Peyer's patch (tissue), 4 donors: ENCODE data around the gene PLCXD3. TPM values are rescaled to one million over a fixed set of nuclear protein-coding genes. Genes with fewer than 3 reads are reported as not detected.
"Not testable (repeated sequence)": the region's sequence is repeated elsewhere in the genome, so short reads cannot be mapped to it uniquely, and the experiment has no call there.

Experiments
- DNase-seq, 3 donors: peaks; one replicate each; pipeline ENCODE4 v3.0.0-alpha.2; 2017 to 2019
- H3K27ac ChIP-seq, 4 donors: fragments of 200-600 bp; sonication (generic); one replicate each; pipeline ENCODE4 v1.5.1; 2016 to 2019
- H3K27me3 ChIP-seq, 2 donors: fragments of 200-600 bp; sonication (generic); one replicate each; pipeline ENCODE4 v1.5.1; 2019
- H3K36me3 ChIP-seq, 3 donors: fragments of 200-600 bp; sonication (generic); one replicate each; pipeline ENCODE4 v1.5.1; 2016 to 2019
- H3K4me1 ChIP-seq, 4 donors: fragments of 200-600 bp; sonication (generic); one replicate each; pipeline ENCODE4 v1.5.1; 2016 to 2019
- H3K4me3 ChIP-seq, 4 donors: fragments of 200-600 bp; sonication (generic); 1 replicate in 3 of 4; 2 replicates in 1 of 4; pipeline ENCODE4 v1.5.1; 2016 to 2019; ENCODE audit warnings: mild to moderate bottlenecking in 1 of 4
- H3K9me3 ChIP-seq, 4 donors: fragments of 200-600 bp; sonication (generic); one replicate each; pipeline ENCODE4 v1.5.1; 2016 to 2019; ENCODE audit warnings: mild to moderate bottlenecking in 1 of 4
- POLR2A ChIP-seq, 2 donors: fragments of 450-650 bp; IDR thresholded peaks; one replicate each; pipeline ENCODE4 v1.5.1; 2017; ENCODE audit warnings: antibody characterized with exemption in 2 of 2, mild to moderate bottlenecking in 2 of 2, moderate library complexity in 2 of 2
- total RNA-seq, 4 donors: library from RNA; depleted of rRNA; stranded (reverse); fragments of >200 nt; gene quantifications; one replicate each; pipeline ENCODE4 v1.1.0, GENCODE V29; 2016
- TF ChIP-seq, protein P1 (sequence below), 6 experiments: fragments of 450-650 bp in 4 of 6; fragments of 200-600 bp in 2 of 6; sonication (generic) in 1 of 6; IDR thresholded peaks; one replicate each; pipeline ENCODE4 v1.5.1; 2017 to 2019; ENCODE audit warnings: antibody characterized with exemption in 6 of 6, mild to moderate bottlenecking in 3 of 6, moderate library complexity in 1 of 6

Gene PLCXD3
- total RNA-seq, 4 donors from 2014 or later, result 0.83 to 2.8 (median 1.6) TPM

DNA sequence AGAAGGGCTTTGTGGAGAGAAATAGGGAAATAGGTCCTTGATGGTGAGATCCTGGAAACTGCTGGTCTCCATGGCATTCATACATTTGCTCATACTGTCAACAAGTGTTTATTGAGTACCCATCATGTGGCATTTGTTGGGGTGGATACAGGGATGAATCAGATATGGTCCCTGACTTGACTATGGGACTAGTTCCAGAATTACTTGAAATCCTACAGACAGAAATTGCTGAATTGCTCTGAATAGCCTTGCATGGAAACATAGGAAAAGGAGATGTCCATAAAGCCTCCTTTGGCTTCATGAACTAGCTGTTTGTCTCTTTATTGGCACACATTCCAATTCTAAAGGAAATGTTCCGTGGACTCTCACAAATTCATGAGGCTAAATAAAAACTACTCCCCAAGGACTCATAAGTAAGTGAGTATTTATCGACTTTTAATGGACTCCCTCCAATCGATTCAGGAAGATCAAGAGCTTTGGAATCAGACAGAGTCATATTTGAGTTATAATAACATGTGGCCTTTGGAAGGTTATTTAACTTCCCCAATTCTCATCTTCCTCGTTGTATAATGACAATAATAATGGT is 174.7 kb downstream of the PLCXD3 start:
- no peak for TF ChIP-seq POLR2A (IDR thresholded peaks at IDR 0.05)
- TF ChIP-seq, protein P1, sequence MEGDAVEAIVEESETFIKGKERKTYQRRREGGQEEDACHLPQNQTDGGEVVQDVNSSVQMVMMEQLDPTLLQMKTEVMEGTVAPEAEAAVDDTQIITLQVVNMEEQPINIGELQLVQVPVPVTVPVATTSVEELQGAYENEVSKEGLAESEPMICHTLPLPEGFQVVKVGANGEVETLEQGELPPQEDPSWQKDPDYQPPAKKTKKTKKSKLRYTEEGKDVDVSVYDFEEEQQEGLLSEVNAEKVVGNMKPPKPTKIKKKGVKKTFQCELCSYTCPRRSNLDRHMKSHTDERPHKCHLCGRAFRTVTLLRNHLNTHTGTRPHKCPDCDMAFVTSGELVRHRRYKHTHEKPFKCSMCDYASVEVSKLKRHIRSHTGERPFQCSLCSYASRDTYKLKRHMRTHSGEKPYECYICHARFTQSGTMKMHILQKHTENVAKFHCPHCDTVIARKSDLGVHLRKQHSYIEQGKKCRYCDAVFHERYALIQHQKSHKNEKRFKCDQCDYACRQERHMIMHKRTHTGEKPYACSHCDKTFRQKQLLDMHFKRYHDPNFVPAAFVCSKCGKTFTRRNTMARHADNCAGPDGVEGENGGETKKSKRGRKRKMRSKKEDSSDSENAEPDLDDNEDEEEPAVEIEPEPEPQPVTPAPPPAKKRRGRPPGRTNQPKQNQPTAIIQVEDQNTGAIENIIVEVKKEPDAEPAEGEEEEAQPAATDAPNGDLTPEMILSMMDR (IDR thresholded peaks at IDR 0.05), result no peak
- no peak for DNase-seq
- Histone ChIP-seq H3K9me3 (no peaks in the 10 kb centered on the region), H3K27me3 (no peaks in the 10 kb centered on the region), H3K4me3 (no peak overlapping the region), H3K36me3 (no peaks in the 10 kb centered on the region), H3K27ac (no peak overlapping the region), H3K4me1 (no peaks in the 10 kb centered on the region)

DNA sequence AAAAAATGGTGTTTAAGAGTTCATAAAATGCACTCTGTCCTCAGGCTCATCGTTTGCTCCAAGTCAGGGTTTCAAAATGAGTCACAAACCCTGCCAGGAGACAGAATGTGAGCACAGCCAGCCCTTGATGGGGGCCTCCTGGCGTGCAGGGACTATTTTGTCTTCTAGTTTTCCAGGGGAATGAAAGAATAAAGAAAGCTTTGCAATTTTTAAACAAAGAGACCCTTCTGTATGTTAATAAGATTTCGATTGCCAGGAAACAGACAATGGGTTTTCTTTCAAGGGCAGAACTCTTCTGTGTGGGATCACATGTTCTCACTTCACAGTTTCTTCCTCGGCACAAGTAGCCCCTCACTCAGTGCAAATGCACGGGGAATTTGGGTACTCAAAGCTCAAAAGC is 175.6 kb downstream of the PLCXD3 start:
- H3K9me3 ChIP-seq, result no peaks in the 10 kb centered on the region
- H3K27me3 ChIP-seq, result no peaks in the 10 kb centered on the region
- TF ChIP-seq, protein P1 (IDR thresholded peaks at IDR 0.05), result no peak
- TF ChIP-seq POLR2A (IDR thresholded peaks at IDR 0.05), result no peak
- H3K27ac ChIP-seq, result no peak overlapping the region
- no peaks in the 10 kb centered on the region for H3K36me3 ChIP-seq
- no peak for DNase-seq
- no peaks in the 10 kb centered on the region for H3K4me1 ChIP-seq
- H3K4me3 ChIP-seq, result no peak overlapping the region

DNA sequence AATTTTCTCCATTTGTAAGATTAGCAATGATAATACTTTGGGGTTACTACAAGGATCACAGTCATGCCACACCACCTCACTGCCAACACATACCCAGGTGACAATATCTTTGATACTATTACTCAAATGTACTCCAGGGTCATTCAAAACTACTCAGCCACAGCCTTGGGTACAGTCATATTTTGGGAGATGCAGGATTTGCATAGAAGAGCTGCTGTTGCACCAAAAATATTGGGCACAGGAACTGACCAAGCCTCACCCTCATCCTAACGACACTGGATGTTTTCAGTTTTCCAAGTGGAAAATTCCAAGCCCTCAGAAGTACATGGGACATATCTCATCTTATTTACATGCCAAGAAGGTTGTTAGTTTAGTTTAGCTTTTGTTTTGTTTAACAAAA is 176.2 kb downstream of the PLCXD3 start:
- H3K4me3 ChIP-seq, result no peak overlapping the region
- no peak overlapping the region for H3K27ac ChIP-seq
- no peaks in the 10 kb centered on the region for H3K9me3 ChIP-seq
- no peaks in the 10 kb centered on the region for H3K36me3 ChIP-seq
- no peaks in the 10 kb centered on the region for H3K4me1 ChIP-seq
- DNase-seq, result no peak
- TF ChIP-seq POLR2A (IDR thresholded peaks at IDR 0.05), result no peak
- TF ChIP-seq, protein P1 (IDR thresholded peaks at IDR 0.05), result no peak
- H3K27me3 ChIP-seq, result no peaks in the 10 kb centered on the region

DNA sequence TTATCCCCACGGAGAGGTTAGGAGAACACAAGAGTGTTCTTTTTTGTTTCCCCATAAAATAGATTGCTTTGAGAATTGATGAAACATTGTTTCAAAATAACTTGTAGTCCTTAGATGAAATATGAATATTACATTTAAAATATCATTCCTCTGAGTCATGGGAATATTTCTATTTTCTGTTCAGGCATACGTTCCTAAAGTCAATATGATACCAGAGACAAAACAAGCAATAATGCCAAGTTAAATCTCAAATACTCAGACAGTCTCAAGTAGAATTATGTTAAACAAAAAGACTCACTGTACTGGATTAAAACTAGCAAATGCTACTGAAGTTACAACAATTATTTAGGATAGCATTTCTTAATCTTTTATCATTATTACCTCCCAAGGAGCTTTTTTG is 185.3 kb downstream of the PLCXD3 start:
- no peak for DNase-seq
- H3K4me3 ChIP-seq, result no peak overlapping the region
- no peaks in the 10 kb centered on the region for H3K4me1 ChIP-seq
- no peaks in the 10 kb centered on the region for H3K9me3 ChIP-seq
- no peaks in the 10 kb centered on the region for H3K27me3 ChIP-seq
- H3K36me3 ChIP-seq, result no peaks in the 10 kb centered on the region
- H3K27ac ChIP-seq, result no peak overlapping the region
- TF ChIP-seq, protein P1 (IDR thresholded peaks at IDR 0.05), result no peak
- no peak for TF ChIP-seq POLR2A (IDR thresholded peaks at IDR 0.05)

DNA sequence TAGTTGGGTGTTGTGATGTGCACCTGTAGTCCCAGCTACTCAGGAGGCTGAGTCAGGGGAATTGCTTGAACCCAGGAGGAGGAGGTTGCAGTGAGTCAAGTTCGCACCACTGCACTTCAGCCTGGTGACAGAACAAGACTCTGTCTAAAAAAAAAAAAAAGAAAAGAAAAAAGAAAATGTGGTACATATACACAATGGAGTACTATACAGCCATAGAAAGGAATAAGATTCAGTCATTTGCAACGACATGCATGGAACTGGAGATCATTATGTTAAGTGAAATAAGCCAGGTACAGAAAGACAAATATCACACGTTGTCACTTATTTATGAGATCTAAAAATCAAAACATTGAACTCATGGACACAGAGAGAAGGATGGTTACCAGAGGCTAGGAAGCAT is 187.6 kb downstream of the PLCXD3 start:
- not testable (repeated sequence) for H3K4me3 ChIP-seq, H3K9me3 ChIP-seq, H3K4me1 ChIP-seq, H3K27me3 ChIP-seq, H3K36me3 ChIP-seq, DNase-seq, H3K27ac ChIP-seq

DNA sequence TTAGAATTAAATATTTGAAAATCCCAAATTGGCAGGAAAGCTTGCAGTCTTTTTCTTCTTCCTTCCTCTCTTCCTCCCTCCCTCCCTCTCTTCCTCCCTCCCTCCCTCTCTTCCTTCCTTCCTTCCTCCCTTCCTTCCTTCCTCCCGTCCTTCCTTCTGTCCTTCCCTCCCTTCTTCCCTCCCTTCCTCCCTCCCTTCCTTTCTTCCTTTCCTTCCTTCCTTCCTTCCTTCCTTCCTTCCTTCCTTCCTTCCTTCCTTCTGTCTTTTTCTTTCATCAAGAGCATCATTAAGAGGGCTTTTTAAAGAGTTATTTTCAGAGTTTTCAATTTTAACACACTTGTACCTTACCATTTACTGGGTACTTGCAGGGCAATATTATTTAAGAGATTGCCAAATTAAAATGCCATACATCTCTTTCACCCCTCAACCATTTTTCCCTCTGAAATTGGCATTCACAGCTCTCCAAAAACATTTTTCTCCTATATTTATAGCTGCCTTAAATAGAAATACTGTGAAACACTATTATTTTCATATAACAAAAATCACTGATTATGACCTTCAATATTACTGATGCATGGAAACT is 197.8 kb downstream of the PLCXD3 start:
- no peaks in the 10 kb centered on the region for H3K27me3 ChIP-seq
- no peak overlapping the region for H3K4me3 ChIP-seq
- no peaks in the 10 kb centered on the region for H3K36me3 ChIP-seq
- H3K4me1 ChIP-seq, result no peaks in the 10 kb centered on the region
- H3K9me3 ChIP-seq, result no peaks in the 10 kb centered on the region
- DNase-seq, result no peak
- TF ChIP-seq, protein P1 (IDR thresholded peaks at IDR 0.05), result no peak
- TF ChIP-seq POLR2A (IDR thresholded peaks at IDR 0.05), result no peak
- H3K27ac ChIP-seq, result no peak overlapping the region
